ENCODE results near the gene CHCHD6. TPM values are rescaled to one million over a fixed set of nuclear protein-coding genes. Genes with fewer than 3 reads are reported as not detected.

CHCHD6 gene
- total and polyA plus RNA-seq, 4 donors, result 2.0 to 5.1 (median 3.9) TPM

DNA sequence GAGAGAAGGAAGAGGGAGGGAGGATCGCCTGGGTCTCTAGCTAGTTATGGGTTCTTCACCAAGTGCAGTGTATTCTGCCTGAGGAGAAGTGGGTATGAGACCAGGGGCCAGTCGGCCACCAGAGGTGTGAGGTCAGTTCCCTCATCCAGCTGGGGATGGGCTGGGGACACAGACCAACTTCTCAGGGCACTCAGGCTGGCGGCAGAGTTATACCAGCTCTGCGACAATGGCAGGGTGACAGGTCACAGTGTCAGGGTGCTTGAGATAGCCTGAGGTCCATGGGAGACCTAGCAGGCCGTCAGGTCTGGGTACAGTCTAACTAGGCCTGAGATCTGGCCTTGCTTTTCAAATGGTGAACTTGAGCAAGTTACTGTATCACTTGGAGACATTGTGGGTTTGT lies 247.5 kb downstream of the CHCHD6 start:
- no peak for DNase-seq (ENCODE audit: low spot score)

DNA sequence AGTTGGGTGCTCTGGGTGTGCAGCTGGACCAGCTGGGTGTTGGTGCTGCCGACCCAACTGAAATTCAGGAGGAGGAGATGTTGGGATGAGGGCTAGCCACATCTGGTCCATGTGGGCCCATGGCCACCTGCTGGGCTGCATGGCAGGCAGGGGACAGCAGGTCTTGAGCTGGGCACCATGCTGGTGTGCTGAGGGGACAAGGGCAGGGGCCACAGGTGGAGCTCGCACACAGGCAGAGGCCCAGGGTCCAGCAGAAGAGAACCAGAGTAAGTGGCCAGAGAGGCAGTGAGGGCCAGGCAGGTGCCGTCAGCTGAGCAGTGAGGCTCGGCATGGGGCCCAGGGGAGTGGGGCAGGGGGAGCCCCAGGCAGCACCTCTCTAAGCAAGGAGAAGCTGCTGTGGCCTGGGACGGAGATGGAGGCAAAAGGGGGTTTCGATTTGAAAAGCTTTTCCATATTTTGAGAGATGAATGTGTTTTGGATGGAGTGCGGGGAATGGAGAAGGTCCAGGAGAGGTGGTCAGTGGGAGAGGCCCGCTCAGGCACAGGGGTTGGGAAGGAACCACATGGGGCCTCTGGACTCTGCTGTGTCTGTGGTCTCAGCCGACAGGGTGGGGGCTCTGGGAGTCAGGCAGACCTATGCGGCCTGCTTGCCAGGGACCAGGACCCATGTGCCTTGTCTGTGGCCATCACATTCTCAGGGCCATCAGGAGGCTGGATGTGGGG lies 248.4 kb downstream of the CHCHD6 start:
- no peak for DNase-seq (ENCODE audit: low spot score)
- no peaks in the 10 kb centered on the region for H3K36me3 ChIP-seq (ENCODE audit: control insufficient read depth in 4 of 4, insufficient read depth in 3 of 4, low read depth in 1 of 4, low read length in 3 of 4)
- H3K27me3 ChIP-seq (ENCODE audit: control insufficient read depth in 4 of 4, insufficient read depth in 4 of 4, low read length in 3 of 4), result no peaks in the 10 kb centered on the region
- no peak overlapping the region for H3K9ac ChIP-seq (ENCODE audit: low read depth in 1 of 2, low read length in 2 of 2)
- no peak overlapping the region for H3K4me3 ChIP-seq (ENCODE audit: low read depth in 1 of 3, low read length in 3 of 3)
- no peak overlapping the region for H3K27ac ChIP-seq (ENCODE audit: low read depth in 1 of 2, low read length in 2 of 2)
- H3K9me3 ChIP-seq (ENCODE audit: control insufficient read depth in 4 of 4, low read length in 3 of 4), result no peaks in the 10 kb centered on the region
- 93% methylated on average over 10 of the region's 10 CpGs for WGBS
- peaks cover 0 to 4% (median 0%) of the 10 kb centered on the region in 4 donors for H3K4me1 ChIP-seq (ENCODE audit: control insufficient read depth in 4 of 4, insufficient read depth in 4 of 4, low read length in 3 of 4)
- TF ChIP-seq FOXA2 (IDR thresholded peaks at IDR 0.05), result no peak
- TF ChIP-seq JUND (IDR thresholded peaks at IDR 0.05), result no peak
- TF ChIP-seq, protein P1, sequence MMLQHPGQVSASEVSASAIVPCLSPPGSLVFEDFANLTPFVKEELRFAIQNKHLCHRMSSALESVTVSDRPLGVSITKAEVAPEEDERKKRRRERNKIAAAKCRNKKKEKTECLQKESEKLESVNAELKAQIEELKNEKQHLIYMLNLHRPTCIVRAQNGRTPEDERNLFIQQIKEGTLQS (IDR thresholded peaks at IDR 0.05), result no peak
- TF ChIP-seq, protein P2, sequence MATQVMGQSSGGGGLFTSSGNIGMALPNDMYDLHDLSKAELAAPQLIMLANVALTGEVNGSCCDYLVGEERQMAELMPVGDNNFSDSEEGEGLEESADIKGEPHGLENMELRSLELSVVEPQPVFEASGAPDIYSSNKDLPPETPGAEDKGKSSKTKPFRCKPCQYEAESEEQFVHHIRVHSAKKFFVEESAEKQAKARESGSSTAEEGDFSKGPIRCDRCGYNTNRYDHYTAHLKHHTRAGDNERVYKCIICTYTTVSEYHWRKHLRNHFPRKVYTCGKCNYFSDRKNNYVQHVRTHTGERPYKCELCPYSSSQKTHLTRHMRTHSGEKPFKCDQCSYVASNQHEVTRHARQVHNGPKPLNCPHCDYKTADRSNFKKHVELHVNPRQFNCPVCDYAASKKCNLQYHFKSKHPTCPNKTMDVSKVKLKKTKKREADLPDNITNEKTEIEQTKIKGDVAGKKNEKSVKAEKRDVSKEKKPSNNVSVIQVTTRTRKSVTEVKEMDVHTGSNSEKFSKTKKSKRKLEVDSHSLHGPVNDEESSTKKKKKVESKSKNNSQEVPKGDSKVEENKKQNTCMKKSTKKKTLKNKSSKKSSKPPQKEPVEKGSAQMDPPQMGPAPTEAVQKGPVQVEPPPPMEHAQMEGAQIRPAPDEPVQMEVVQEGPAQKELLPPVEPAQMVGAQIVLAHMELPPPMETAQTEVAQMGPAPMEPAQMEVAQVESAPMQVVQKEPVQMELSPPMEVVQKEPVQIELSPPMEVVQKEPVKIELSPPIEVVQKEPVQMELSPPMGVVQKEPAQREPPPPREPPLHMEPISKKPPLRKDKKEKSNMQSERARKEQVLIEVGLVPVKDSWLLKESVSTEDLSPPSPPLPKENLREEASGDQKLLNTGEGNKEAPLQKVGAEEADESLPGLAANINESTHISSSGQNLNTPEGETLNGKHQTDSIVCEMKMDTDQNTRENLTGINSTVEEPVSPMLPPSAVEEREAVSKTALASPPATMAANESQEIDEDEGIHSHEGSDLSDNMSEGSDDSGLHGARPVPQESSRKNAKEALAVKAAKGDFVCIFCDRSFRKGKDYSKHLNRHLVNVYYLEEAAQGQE (IDR thresholded peaks at IDR 0.05), result no peak
- no peak for TF ChIP-seq SP1 (IDR thresholded peaks at IDR 0.05)
- TF ChIP-seq EGR1 (IDR thresholded peaks at IDR 0.05; ENCODE audit: low read depth in 2 of 2), result no peak
- TF ChIP-seq TAF1 (conservative IDR thresholded peaks at IDR 0.05), result no peak
- TF ChIP-seq, protein P3, sequence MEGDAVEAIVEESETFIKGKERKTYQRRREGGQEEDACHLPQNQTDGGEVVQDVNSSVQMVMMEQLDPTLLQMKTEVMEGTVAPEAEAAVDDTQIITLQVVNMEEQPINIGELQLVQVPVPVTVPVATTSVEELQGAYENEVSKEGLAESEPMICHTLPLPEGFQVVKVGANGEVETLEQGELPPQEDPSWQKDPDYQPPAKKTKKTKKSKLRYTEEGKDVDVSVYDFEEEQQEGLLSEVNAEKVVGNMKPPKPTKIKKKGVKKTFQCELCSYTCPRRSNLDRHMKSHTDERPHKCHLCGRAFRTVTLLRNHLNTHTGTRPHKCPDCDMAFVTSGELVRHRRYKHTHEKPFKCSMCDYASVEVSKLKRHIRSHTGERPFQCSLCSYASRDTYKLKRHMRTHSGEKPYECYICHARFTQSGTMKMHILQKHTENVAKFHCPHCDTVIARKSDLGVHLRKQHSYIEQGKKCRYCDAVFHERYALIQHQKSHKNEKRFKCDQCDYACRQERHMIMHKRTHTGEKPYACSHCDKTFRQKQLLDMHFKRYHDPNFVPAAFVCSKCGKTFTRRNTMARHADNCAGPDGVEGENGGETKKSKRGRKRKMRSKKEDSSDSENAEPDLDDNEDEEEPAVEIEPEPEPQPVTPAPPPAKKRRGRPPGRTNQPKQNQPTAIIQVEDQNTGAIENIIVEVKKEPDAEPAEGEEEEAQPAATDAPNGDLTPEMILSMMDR (IDR thresholded peaks at IDR 0.05; ENCODE audit: low read depth, low read length, missing input control), result no peak
- no peak for TF ChIP-seq RAD21 (IDR thresholded peaks at IDR 0.05)
- TF ChIP-seq YY1 (IDR thresholded peaks at IDR 0.05), result no peak
- TF ChIP-seq GABPA (IDR thresholded peaks at IDR 0.05 in 1 of 2, conservative IDR thresholded peaks at IDR 0.05 in 1 of 2), result no peak
- TF ChIP-seq HNF4A (conservative IDR thresholded peaks at IDR 0.05), result no peak
- TF ChIP-seq FOXA1 (IDR thresholded peaks at IDR 0.05), result no peak
- TF ChIP-seq, protein P4, sequence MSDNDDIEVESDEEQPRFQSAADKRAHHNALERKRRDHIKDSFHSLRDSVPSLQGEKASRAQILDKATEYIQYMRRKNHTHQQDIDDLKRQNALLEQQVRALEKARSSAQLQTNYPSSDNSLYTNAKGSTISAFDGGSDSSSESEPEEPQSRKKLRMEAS (IDR thresholded peaks at IDR 0.05), result no peak

More for the DNA sequence above, 247.5 kb downstream of the CHCHD6 start:
- no peak overlapping the region for H3K27ac ChIP-seq (ENCODE audit: low read depth in 1 of 2, low read length in 2 of 2)
- H3K36me3 ChIP-seq (ENCODE audit: control insufficient read depth in 4 of 4, insufficient read depth in 3 of 4, low read depth in 1 of 4, low read length in 3 of 4), result no peaks in the 10 kb centered on the region
- H3K9me3 ChIP-seq (ENCODE audit: control insufficient read depth in 4 of 4, low read length in 3 of 4), result no peaks in the 10 kb centered on the region
- peaks cover 0 to 4% (median 0%) of the 10 kb centered on the region in 4 donors for H3K4me1 ChIP-seq (ENCODE audit: control insufficient read depth in 4 of 4, insufficient read depth in 4 of 4, low read length in 3 of 4)
- no peak overlapping the region for H3K9ac ChIP-seq (ENCODE audit: low read depth in 1 of 2, low read length in 2 of 2)
- WGBS, result 96% methylated on average over 5 of the region's 5 CpGs
- no peaks in the 10 kb centered on the region for H3K27me3 ChIP-seq (ENCODE audit: control insufficient read depth in 4 of 4, insufficient read depth in 4 of 4, low read length in 3 of 4)
- TF ChIP-seq, protein P3 (IDR thresholded peaks at IDR 0.05; ENCODE audit: low read depth, low read length, missing input control), result no peak
- TF ChIP-seq, protein P1 (IDR thresholded peaks at IDR 0.05), result no peak
- TF ChIP-seq HNF4A (conservative IDR thresholded peaks at IDR 0.05) (no peak), HNF4G (IDR thresholded peaks at IDR 0.05) (no peak), NR2F2 (IDR thresholded peaks at IDR 0.05) (no peak), TAF1 (conservative IDR thresholded peaks at IDR 0.05) (no peak), FOXA2 (IDR thresholded peaks at IDR 0.05) (no peak), YY1 (IDR thresholded peaks at IDR 0.05) (no peak)
- TF ChIP-seq, protein P5, sequence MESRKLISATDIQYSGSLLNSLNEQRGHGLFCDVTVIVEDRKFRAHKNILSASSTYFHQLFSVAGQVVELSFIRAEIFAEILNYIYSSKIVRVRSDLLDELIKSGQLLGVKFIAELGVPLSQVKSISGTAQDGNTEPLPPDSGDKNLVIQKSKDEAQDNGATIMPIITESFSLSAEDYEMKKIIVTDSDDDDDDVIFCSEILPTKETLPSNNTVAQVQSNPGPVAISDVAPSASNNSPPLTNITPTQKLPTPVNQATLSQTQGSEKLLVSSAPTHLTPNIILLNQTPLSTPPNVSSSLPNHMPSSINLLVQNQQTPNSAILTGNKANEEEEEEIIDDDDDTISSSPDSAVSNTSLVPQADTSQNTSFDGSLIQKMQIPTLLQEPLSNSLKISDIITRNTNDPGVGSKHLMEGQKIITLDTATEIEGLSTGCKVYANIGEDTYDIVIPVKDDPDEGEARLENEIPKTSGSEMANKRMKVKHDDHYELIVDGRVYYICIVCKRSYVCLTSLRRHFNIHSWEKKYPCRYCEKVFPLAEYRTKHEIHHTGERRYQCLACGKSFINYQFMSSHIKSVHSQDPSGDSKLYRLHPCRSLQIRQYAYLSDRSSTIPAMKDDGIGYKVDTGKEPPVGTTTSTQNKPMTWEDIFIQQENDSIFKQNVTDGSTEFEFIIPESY (IDR thresholded peaks at IDR 0.05), result no peak
- TF ChIP-seq, protein P4 (IDR thresholded peaks at IDR 0.05), result no peak
- no peak overlapping the region for H3K4me3 ChIP-seq (ENCODE audit: low read depth in 1 of 3, low read length in 3 of 3)

Measured in liver (tissue), 9 donors.